ENCODE measurements around the gene MDP1. TPM values are rescaled to one million over a fixed set of nuclear protein-coding genes. Genes with fewer than 3 reads are reported as not detected.

The MDP1 gene
- 10.8 and 14.7 TPM in 2 replicates for total RNA-seq

DNA sequence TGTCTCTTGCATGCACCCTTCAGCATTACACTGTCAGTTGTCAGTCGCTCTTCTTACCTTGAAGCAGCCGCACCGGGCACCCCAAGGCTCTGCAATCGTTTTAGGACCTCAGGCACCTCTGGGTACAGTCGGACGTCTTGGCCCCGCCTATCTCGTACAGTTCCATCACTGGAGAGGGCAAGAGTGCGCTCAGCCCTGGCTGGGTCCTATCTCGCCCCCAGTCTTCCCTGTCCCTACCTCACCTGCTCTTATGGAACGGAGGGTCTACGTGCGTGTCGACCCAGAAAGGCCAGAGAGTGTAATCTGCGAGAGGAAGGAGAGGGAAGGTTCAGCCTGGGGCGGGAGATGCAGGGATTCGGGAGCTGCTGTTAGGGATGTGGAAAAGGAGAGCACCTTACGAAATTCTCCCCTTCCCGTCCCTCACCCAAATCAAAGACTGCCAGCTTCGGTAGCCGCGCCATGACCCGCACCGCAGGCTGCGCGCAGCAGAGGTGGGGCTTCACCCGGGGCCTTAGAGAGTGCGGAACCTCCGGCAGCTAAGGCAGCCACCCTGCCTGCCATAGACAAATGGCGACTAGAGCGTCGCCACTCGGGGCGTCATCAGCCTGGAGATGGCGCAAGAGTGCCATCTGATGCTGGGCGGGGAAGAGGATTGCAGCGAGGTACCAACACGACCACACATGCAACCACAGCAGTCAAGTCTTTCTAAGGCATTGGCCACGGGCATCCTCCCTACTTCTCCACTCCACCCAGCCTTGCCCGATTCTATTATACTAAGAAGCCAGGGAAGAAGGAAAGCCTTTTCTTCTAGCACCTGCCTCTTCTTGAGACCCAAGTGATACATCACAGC is at the start of gene MDP1:
Gene MDP1 (minus strand): TSS at position 572 of the 850 bp plus-strand sequence. CDS start 111 bp downstream, at position 461.

GRCh38 chr14:24262821-24263733 is 47.2 kb upstream of the MDP1 start, which contains the start of gene TGM1:
Gene TGM1 (minus strand): TSS chr14:24263177. CDS start chr14:24262352, 825 bp downstream.

DNA sequence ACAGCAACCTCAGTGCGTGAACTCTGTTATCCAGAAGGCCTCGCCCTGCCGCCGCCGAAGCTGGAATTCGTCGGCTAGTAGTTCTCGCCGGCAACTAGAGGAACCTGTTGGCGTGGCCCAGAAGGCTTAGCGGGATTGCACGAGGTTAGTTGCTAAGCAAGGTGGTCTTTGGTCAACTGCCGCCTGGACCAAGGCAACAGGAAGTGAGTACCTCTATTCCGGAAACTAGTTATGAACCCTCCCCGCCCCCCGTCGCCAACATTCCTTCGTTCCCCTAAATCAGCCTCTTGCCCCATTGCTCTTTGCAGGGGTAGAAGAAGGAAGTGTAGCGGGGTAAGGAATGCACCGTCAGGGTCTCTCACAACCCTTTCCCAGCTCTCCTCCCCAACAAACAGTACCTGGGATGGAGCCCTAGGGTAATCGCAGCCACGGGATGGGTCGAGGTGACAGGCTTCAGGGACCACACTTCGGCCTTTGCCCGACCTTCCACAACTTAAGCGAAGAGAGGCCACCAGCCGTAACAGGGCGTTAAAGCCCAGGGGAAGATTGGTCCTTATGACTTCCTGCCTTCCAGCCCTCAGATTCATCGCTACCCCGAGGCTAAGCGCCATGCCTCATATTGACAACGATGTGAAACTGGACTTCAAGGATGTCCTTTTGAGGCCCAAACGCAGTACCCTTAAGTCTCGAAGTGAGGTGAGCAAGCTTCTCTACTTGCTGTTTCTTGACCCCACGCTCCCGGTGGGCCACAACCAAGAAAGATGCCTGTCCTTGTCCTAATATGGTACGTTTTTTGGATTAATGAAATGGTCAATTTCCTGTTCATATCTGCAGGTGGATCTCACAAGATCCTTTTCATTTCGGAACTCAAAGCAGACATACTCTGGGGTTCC is 17.0 kb upstream of the MDP1 start, which contains the start of gene GMPR2:
Gene GMPR2 (plus strand): TSS at position 285 of the 893 bp plus-strand sequence. CDS start 325 bp downstream, at position 610.

GRCh38 chr14:24232121-24232644 is 16.3 kb upstream of the MDP1 start, which contains the start of gene NEDD8:
Gene NEDD8 (minus strand): TSS chr14:24232367. CDS start chr14:24232267, 100 bp downstream.

GRCh38 chr14:24212924-24213865 is 2.7 kb downstream of the MDP1 start, which contains the start of gene CHMP4A:
Gene CHMP4A (minus strand): TSS chr14:24213488. CDS start chr14:24213439, 49 bp downstream.

DNA sequence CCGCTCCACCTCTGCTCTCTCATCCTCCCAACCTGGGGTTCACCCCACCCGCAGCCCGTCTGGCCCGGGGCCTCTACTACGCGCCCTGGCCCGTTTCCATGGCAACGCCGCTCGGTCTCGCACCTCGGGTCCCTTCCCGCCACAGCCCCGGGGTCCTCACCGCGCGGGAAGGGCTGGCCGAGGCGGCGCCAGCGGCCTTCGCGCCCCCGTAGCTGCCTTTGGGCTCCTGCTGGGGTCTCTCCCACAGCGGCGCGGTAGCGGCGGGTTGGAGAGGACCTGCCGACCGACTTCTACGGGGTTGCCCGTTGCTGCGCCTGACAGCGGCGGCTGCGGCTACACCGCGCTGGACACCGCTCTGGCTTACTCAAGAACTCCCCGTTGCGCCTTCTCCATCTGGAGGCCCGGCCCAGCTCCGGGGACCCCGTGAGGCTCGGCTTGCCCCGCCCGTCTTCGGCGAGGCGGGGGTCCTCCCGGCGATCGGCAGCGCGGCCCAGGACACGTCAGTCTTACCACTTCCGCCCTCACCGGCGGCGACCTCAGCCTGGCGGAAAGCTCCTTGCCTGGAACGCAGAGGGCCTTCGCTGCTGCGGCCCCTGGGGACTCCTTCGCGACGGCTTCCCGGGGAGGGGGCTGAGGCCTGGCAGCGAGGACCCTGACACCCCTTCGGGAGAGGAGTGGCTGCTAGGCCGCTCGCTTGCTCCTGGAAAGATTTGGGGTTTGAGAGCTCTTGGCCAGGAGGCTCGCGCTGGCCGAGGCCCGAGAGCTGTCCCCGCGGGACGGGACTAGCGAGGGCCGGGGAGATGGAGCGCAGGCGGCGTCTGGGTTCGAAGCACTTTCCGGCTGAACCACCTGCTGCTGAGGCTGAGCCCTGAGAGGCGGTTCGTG is 20.4 kb downstream of the MDP1 start, which contains the start of gene TM9SF1:
Gene TM9SF1 (minus strand): TSS at position 256 of the 885 bp plus-strand sequence. CDS start 422 bp downstream, outside the sequence.

GRCh38 chr14:24188251-24189058 is 27.4 kb downstream of the MDP1 start, which contains the start of gene IPO4:
Gene IPO4 (minus strand): TSS chr14:24188816. CDS start chr14:24188787, 29 bp downstream.

GRCh38 chr14:24171422-24172260 is 44.2 kb downstream of the MDP1 start, which contains the start of gene REC8:
Gene REC8 (plus strand): TSS chr14:24172080. CDS start chr14:24172553, 473 bp downstream.

Small RNA genes within 50 kb of the gene (small RNA-seq; reads per million reads assigned to genes)
- gene AL136295.4 (not detected), gene CHMP4A (0.08 reads per million), gene IPO4 (0.19 reads per million), gene IRF9 (not detected), gene MDP1 (not detected)

Other genes with a start within 250 kb of the MDP1 start
- gene DHRS4L2, start 227.1 kb downstream of the MDP1 start, total RNA-seq, result 9.2 and 11.0 TPM in 2 replicates
- gene CARMIL3, start 164.1 kb downstream of the MDP1 start, total RNA-seq, result under 0.01 TPM in 1 of 2 replicates, not detected in the other
- not detected in 2 replicates for gene CPNE6, start 144.5 kb downstream of the MDP1 start, total RNA-seq
- 10.3 and 13.9 TPM in 2 replicates for gene PCK2, start 121.8 kb downstream of the MDP1 start, total RNA-seq
- gene DCAF11, start 101.3 kb downstream of the MDP1 start, total RNA-seq, result 44.5 and 46.1 TPM in 2 replicates
- 0.78 and 1.1 TPM in 2 replicates for gene NRL, start 101.1 kb downstream of the MDP1 start, total RNA-seq
- gene FITM1, start 85.4 kb downstream of the MDP1 start, total RNA-seq, result 0.37 TPM in 1 of 2 replicates, not detected in the other
- gene PSME1, start 79.9 kb downstream of the MDP1 start, total RNA-seq, result 62.9 and 93.7 TPM in 2 replicates
- gene EMC9, start 74.5 kb downstream of the MDP1 start, total RNA-seq, result 12.1 and 13.3 TPM in 2 replicates
- 72.1 and 87.5 TPM in 2 replicates for gene PSME2, start 69.5 kb downstream of the MDP1 start, total RNA-seq
- 40.8 and 43.8 TPM in 2 replicates for gene RNF31, start 68.6 kb downstream of the MDP1 start, total RNA-seq
- 38.3 and 59.5 TPM in 2 replicates for gene IRF9, start 54.8 kb downstream of the MDP1 start, total RNA-seq
- gene REC8, start 44.0 kb downstream of the MDP1 start, total RNA-seq, result 1.8 TPM in 2 replicates
- gene IPO4, start 27.2 kb downstream of the MDP1 start, total RNA-seq, result 74.6 and 97.4 TPM in 2 replicates
- 53.2 and 56.2 TPM in 2 replicates for gene TM9SF1, start 20.6 kb downstream of the MDP1 start, total RNA-seq
- under 0.01 and 0.20 TPM in 2 replicates for gene TSSK4, start 10.4 kb downstream of the MDP1 start, total RNA-seq
- 10.0 and 10.3 TPM in 2 replicates for gene CHMP4A, start 2.6 kb downstream of the MDP1 start, total RNA-seq
- gene NEDD8, start 16.3 kb upstream of the MDP1 start, total RNA-seq, result 84.3 and 102 TPM in 2 replicates
- gene GMPR2, start 16.9 kb upstream of the MDP1 start, total RNA-seq, result 54.2 and 64.3 TPM in 2 replicates
- 37.7 and 46.3 TPM in 2 replicates for gene TINF2, start 26.6 kb upstream of the MDP1 start, total RNA-seq
- gene TGM1, start 47.1 kb upstream of the MDP1 start, total RNA-seq, result 0.78 and 1.1 TPM in 2 replicates
- gene RABGGTA, start 55.5 kb upstream of the MDP1 start, total RNA-seq, result 22.4 and 30.1 TPM in 2 replicates
- gene DHRS1, start 83.7 kb upstream of the MDP1 start, total RNA-seq, result 10.0 and 16.2 TPM in 2 replicates
- 19.1 and 27.2 TPM in 2 replicates for gene NOP9, start 83.8 kb upstream of the MDP1 start, total RNA-seq
- 1.2 and 2.2 TPM in 2 replicates for gene CIDEB, start 91.9 kb upstream of the MDP1 start, total RNA-seq
- 5.3 and 5.5 TPM in 2 replicates for gene LTB4R2, start 94.1 kb upstream of the MDP1 start, total RNA-seq
- 1.4 and 2.2 TPM in 2 replicates for gene LTB4R, start 95.4 kb upstream of the MDP1 start, total RNA-seq
- gene ADCY4, start 119.0 kb upstream of the MDP1 start, total RNA-seq, result 3.7 and 11.5 TPM in 2 replicates
- gene RIPK3, start 123.9 kb upstream of the MDP1 start, total RNA-seq, result 3.7 TPM in 2 replicates
- gene NFATC4, start 152.1 kb upstream of the MDP1 start, total RNA-seq, result 53.3 and 54.0 TPM in 2 replicates
- gene NYNRIN, start 182.9 kb upstream of the MDP1 start, total RNA-seq, result 3.9 and 4.8 TPM in 2 replicates
- gene CBLN3, start 213.6 kb upstream of the MDP1 start, total RNA-seq, result 1.4 and 4.4 TPM in 2 replicates
- gene KHNYN, start 213.9 kb upstream of the MDP1 start, total RNA-seq, result 36.4 and 44.2 TPM in 2 replicates
- gene SDR39U1, start 226.7 kb upstream of the MDP1 start, total RNA-seq, result 9.6 and 12.9 TPM in 2 replicates

All from subcutaneous preadipocyte (primary cell).